ENCODE measurements around the gene SUN1. TPM values are rescaled to one million over a fixed set of nuclear protein-coding genes. Genes with fewer than 3 reads are reported as not detected.
A peak's percentile ranks its signal among the peaks of the same experiment; 100 is the strongest.

The SUN1 gene
- total RNA-seq, 2 experiments from 2014 or later: 83.4 to 105 TPM

- ChIA-PET CTCF (ENCODE audit: unreplicated experiment) (no interaction called here), POLR2A (interaction anchor here (0.5 kb wide), 1 partner anchor 275 kb away, joined by 3 read pairs; no protein-coding TSS in a partner anchor)
- Histone ChIP-seq H3K27ac (ENCODE audit: low read depth, low read length, poor library complexity, severe bottlenecking) (peak within 1 kb of the TSS; percentile 77), H3K4me1 (ENCODE audit: insufficient read depth, low read length, poor library complexity, severe bottlenecking) (peaks cover 38% of the 10 kb centered on the region), H4K20me1 (ENCODE audit: insufficient read depth, low read length) (peaks cover 13% of the 10 kb centered on the region), H3K36me3 (ENCODE audit: insufficient read depth, low read length) (peaks cover 54% of the 10 kb centered on the region), H3K4me3 (ENCODE audit: low read depth, low read length, poor library complexity, severe bottlenecking) (peak within 1 kb of the TSS; percentile 92), H3K9me2 (ENCODE audit: insufficient read depth, low read length) (no peaks in the 10 kb centered on the region), H2AFZ (ENCODE audit: low read length) (peak within 1 kb of the TSS; percentile 42; the same call in 1 of the 2 replicates), H3K4me2 (ENCODE audit: low read length) (peak within 1 kb of the TSS; percentile 98), H3K79me2 (ENCODE audit: insufficient read depth, low read depth, low read length) (peaks cover 45% of the 10 kb centered on the region), H3K9me3 (ENCODE audit: low read length) (no peaks in the 10 kb centered on the region)
- TF ChIP-seq EZH2phosphoT487 (IDR thresholded peaks at IDR 0.05; ENCODE audit: borderline replicate concordance, low read depth, low read length) (no peak), CTCF (conservative IDR thresholded peaks at IDR 0.05; ENCODE audit: low read length) (peak; percentile 47)
- peak; percentile 99 for DNase-seq (ENCODE audit: low spot score)
- BruUV-seq (replicated peaks): no TSS peak
- intact Hi-C loops (cut with micrococcal nuclease; ENCODE audit: unreplicated experiment): loop anchor here (1.0 kb wide), 3 partner anchors 25 to 149 kb away; partner anchors contain the start of gene PRKAR1B
Observed at GRCh38 chr7:876077-876971, 44.0 kb downstream of the SUN1 start, which contains the start of gene GET4. GET4 (plus strand) TSS chr7:876554; CDS start chr7:876646, 92 bp downstream.

- TF ChIP-seq CTCF (conservative IDR thresholded peaks at IDR 0.05; ENCODE audit: low read length) (no peak), EZH2phosphoT487 (IDR thresholded peaks at IDR 0.05; ENCODE audit: borderline replicate concordance, low read depth, low read length) (no peak)
- H3K79me2 ChIP-seq (ENCODE audit: insufficient read depth, low read depth, low read length): peaks cover 51% of the 10 kb centered on the region
- H3K36me3 ChIP-seq (ENCODE audit: insufficient read depth, low read length): peaks cover 54% of the 10 kb centered on the region
- no TSS peak for BruUV-seq (replicated peaks)
- H3K9me3 ChIP-seq (ENCODE audit: low read length): no peaks in the 10 kb centered on the region
- H3K9me2 ChIP-seq (ENCODE audit: insufficient read depth, low read length): no peaks in the 10 kb centered on the region
- H3K4me2 ChIP-seq (ENCODE audit: low read length): peak overlapping the region; percentile 98
- H3K27ac ChIP-seq (ENCODE audit: low read depth, low read length, poor library complexity, severe bottlenecking): peak overlapping the region; percentile 51
- DNase-seq (ENCODE audit: low spot score): no peak
- ChIA-PET POLR2A (interaction anchor here (0.5 kb wide), 1 partner anchor 275 kb away, joined by 3 read pairs; no protein-coding TSS in a partner anchor), CTCF (ENCODE audit: unreplicated experiment) (no interaction called here)
- H3K4me1 ChIP-seq (ENCODE audit: insufficient read depth, low read length, poor library complexity, severe bottlenecking): peaks cover 38% of the 10 kb centered on the region
- intact Hi-C loops (cut with micrococcal nuclease; ENCODE audit: unreplicated experiment): loop anchor here (1.0 kb wide), 3 partner anchors 24 to 150 kb away; partner anchors contain the start of gene PRKAR1B
- no peak overlapping the region for H2AFZ ChIP-seq (ENCODE audit: low read length)
- peak overlapping the region; percentile 92 for H3K4me3 ChIP-seq (ENCODE audit: low read depth, low read length, poor library complexity, severe bottlenecking)
- H4K20me1 ChIP-seq (ENCODE audit: insufficient read depth, low read length): peaks cover 13% of the 10 kb centered on the region
Observed at GRCh38 chr7:876972-877311, 44.7 kb downstream of the SUN1 start.
